ENCODE results near the gene C19orf33.
A peak's percentile ranks its signal among the peaks of the same experiment; 100 is the strongest.

Gene C19orf33

GRCh38 chr19:38274739-38275138 lies 29.3 kb upstream of the C19orf33 start:
- DNase-seq (ENCODE audit: low spot score in 2 of 2) (no peak), ATAC-seq (no peak)
- no peaks in the 10 kb centered on the region for H3K36me3 Mint-ChIP-seq
- no peak overlapping the region for H3K27ac Mint-ChIP-seq
- no peaks in the 10 kb centered on the region for H3K9me3 Mint-ChIP-seq
- no peak overlapping the region for H3K4me3 Mint-ChIP-seq
- H3K4me1 Mint-ChIP-seq: no peaks in the 10 kb centered on the region

- no peak for ATAC-seq
- no peak for DNase-seq (ENCODE audit: low spot score in 2 of 2)
- Mint-ChIP-seq H3K36me3 (no peaks in the 10 kb centered on the region), H3K27ac (no peak overlapping the region), H3K4me1 (peaks cover 4% of the 10 kb centered on the region), H3K9me3 (no peaks in the 10 kb centered on the region), H3K4me3 (no peak overlapping the region)
Observed at GRCh38 chr19:38276942-38277517, 27.0 kb upstream of the C19orf33 start.

GRCh38 chr19:38277549-38277948 lies 26.5 kb upstream of the C19orf33 start:
- peaks cover 6% of the 10 kb centered on the region for H3K4me1 Mint-ChIP-seq
- H3K36me3 Mint-ChIP-seq: no peaks in the 10 kb centered on the region
- H3K9me3 Mint-ChIP-seq: no peaks in the 10 kb centered on the region
- H3K4me3 Mint-ChIP-seq: no peak overlapping the region
- DNase-seq (ENCODE audit: low spot score in 2 of 2) (no peak), ATAC-seq (no peak)
- no peak overlapping the region for H3K27ac Mint-ChIP-seq

GRCh38 chr19:38277969-38278680 lies 25.9 kb upstream of the C19orf33 start:
- Mint-ChIP-seq H3K27ac (no peak overlapping the region), H3K4me3 (no peak overlapping the region), H3K4me1 (peaks cover 6% of the 10 kb centered on the region), H3K36me3 (no peaks in the 10 kb centered on the region), H3K9me3 (no peaks in the 10 kb centered on the region)
- no peak for ATAC-seq
- DNase-seq (ENCODE audit: low spot score in 2 of 2): no peak

GRCh38 chr19:38278751-38279150 lies 25.3 kb upstream of the C19orf33 start:
- H3K4me1 Mint-ChIP-seq: peaks cover 6% of the 10 kb centered on the region
- H3K4me3 Mint-ChIP-seq: no peak overlapping the region
- no peaks in the 10 kb centered on the region for H3K36me3 Mint-ChIP-seq
- no peak overlapping the region for H3K27ac Mint-ChIP-seq
- ATAC-seq: no peak
- DNase-seq (ENCODE audit: low spot score in 2 of 2): no peak
- H3K9me3 Mint-ChIP-seq: no peaks in the 10 kb centered on the region

GRCh38 chr19:38280030-38280921 lies 23.8 kb upstream of the C19orf33 start:
- DNase-seq (ENCODE audit: low spot score in 2 of 2) (no peak), ATAC-seq (no peak)
- no peaks in the 10 kb centered on the region for H3K9me3 Mint-ChIP-seq
- H3K4me3 Mint-ChIP-seq: no peak overlapping the region
- H3K36me3 Mint-ChIP-seq: no peaks in the 10 kb centered on the region
- H3K27ac Mint-ChIP-seq: no peak overlapping the region
- peaks cover 6% of the 10 kb centered on the region for H3K4me1 Mint-ChIP-seq

- Mint-ChIP-seq H3K9me3 (no peaks in the 10 kb centered on the region), H3K36me3 (no peaks in the 10 kb centered on the region), H3K4me1 (peaks cover 6% of the 10 kb centered on the region), H3K4me3 (no peak overlapping the region), H3K27ac (no peak overlapping the region)
- DNase-seq (ENCODE audit: low spot score in 2 of 2): no peak
- ATAC-seq: no peak
Observed at GRCh38 chr19:38281811-38282566, 22.1 kb upstream of the C19orf33 start.

GRCh38 chr19:38283271-38283670 lies 20.8 kb upstream of the C19orf33 start:
- Mint-ChIP-seq H3K36me3 (no peaks in the 10 kb centered on the region), H3K4me3 (no peak overlapping the region), H3K4me1 (peaks cover 6% of the 10 kb centered on the region), H3K27ac (no peak overlapping the region), H3K9me3 (no peaks in the 10 kb centered on the region)
- DNase-seq (ENCODE audit: low spot score in 2 of 2): no peak
- no peak for ATAC-seq

- ATAC-seq (no peak), DNase-seq (ENCODE audit: low spot score in 2 of 2) (no peak)
- Mint-ChIP-seq H3K4me3 (no peak overlapping the region), H3K9me3 (no peaks in the 10 kb centered on the region), H3K4me1 (peaks cover 6% of the 10 kb centered on the region), H3K27ac (no peak overlapping the region), H3K36me3 (no peaks in the 10 kb centered on the region)
Observed at GRCh38 chr19:38284422-38284821, 19.6 kb upstream of the C19orf33 start.

GRCh38 chr19:38285567-38285966 lies 18.5 kb upstream of the C19orf33 start:
- no peaks in the 10 kb centered on the region for H3K9me3 Mint-ChIP-seq
- H3K4me1 Mint-ChIP-seq: peaks cover 6% of the 10 kb centered on the region
- no peak overlapping the region for H3K27ac Mint-ChIP-seq
- ATAC-seq (no peak), DNase-seq (ENCODE audit: low spot score in 2 of 2) (no peak)
- no peaks in the 10 kb centered on the region for H3K36me3 Mint-ChIP-seq
- H3K4me3 Mint-ChIP-seq: no peak overlapping the region

- H3K27ac Mint-ChIP-seq: no peak overlapping the region
- no peak overlapping the region for H3K4me3 Mint-ChIP-seq
- H3K9me3 Mint-ChIP-seq: no peaks in the 10 kb centered on the region
- no peaks in the 10 kb centered on the region for H3K4me1 Mint-ChIP-seq
- ATAC-seq (no peak), DNase-seq (ENCODE audit: low spot score in 2 of 2) (no peak)
- no peaks in the 10 kb centered on the region for H3K36me3 Mint-ChIP-seq
Observed at GRCh38 chr19:38287604-38288003, 16.4 kb upstream of the C19orf33 start.

- Mint-ChIP-seq H3K4me1 (no peaks in the 10 kb centered on the region), H3K9me3 (no peaks in the 10 kb centered on the region), H3K27ac (no peak overlapping the region), H3K36me3 (no peaks in the 10 kb centered on the region), H3K4me3 (no peak overlapping the region)
- no peak for DNase-seq (ENCODE audit: low spot score in 2 of 2)
- ATAC-seq: no peak
Observed at GRCh38 chr19:38288123-38288855, 15.8 kb upstream of the C19orf33 start.

- Mint-ChIP-seq H3K9me3 (no peaks in the 10 kb centered on the region), H3K4me1 (no peaks in the 10 kb centered on the region), H3K36me3 (no peaks in the 10 kb centered on the region), H3K27ac (no peak overlapping the region), H3K4me3 (no peak overlapping the region)
- no peak for ATAC-seq
- DNase-seq (ENCODE audit: low spot score in 2 of 2): no peak
Observed at GRCh38 chr19:38289955-38290354, 14.1 kb upstream of the C19orf33 start.

- Mint-ChIP-seq H3K4me1 (no peaks in the 10 kb centered on the region), H3K27ac (peak overlapping the region; percentile 43), H3K4me3 (no peak overlapping the region), H3K9me3 (no peaks in the 10 kb centered on the region), H3K36me3 (no peaks in the 10 kb centered on the region)
- ATAC-seq: peak; percentile 39
- DNase-seq (ENCODE audit: low spot score in 2 of 2): no peak
Observed at GRCh38 chr19:38290631-38291147, 13.4 kb upstream of the C19orf33 start.
